Natural killer cell (primary cell): ENCODE data around the gene SBNO1. TPM values are rescaled to one million over a fixed set of nuclear protein-coding genes. Genes with fewer than 3 reads are reported as not detected.

ENCODE experiments used
- ATAC-seq, 3 donors: fragments of 150-1000 bp in 2 of 3; fragments of 200-7000 bp in 1 of 3; cut with Tn5 transposase; 1 replicate in 1 of 3; 2 replicates in 2 of 3; pipeline ENCODE4 v1.10.0; 2021; ENCODE audit warnings: mild to moderate bottlenecking in 2 of 3, moderate library complexity in 2 of 3
- DNase-seq, 2 donors: peaks; one replicate each; pipeline versions ENCODE4 v3.0.0 to v3.0.0-alpha.2; 2013 to 2021; ENCODE audit warnings: mixed read lengths in 1 of 2
- H3K27ac ChIP-seq: one replicate; pipeline ENCODE4 v1.5.1; 2013; ENCODE audit warnings: mild to moderate bottlenecking, low read length
- H3K27me3 ChIP-seq: one replicate; pipeline ENCODE4 v1.6.1; 2013; ENCODE audit warnings: low read length; ENCODE audit not compliant: control insufficient read depth, insufficient read depth
- H3K36me3 ChIP-seq: one replicate; pipeline ENCODE4 v1.6.1; 2013; ENCODE audit warnings: low read length; ENCODE audit not compliant: control insufficient read depth, insufficient read depth
- H3K4me1 ChIP-seq: one replicate; pipeline ENCODE4 v1.6.1; 2013; ENCODE audit warnings: low read length; ENCODE audit not compliant: control insufficient read depth, insufficient read depth
- H3K4me3 ChIP-seq: one replicate; pipeline ENCODE4 v1.5.1; 2013; ENCODE audit warnings: low read length
- H3K9me3 ChIP-seq: one replicate; pipeline ENCODE4 v1.6.1; 2013; ENCODE audit warnings: low read length; ENCODE audit not compliant: control insufficient read depth, insufficient read depth
- H3K27ac Mint-ChIP-seq, 2 donors: one replicate each; pipeline ENCODE4 v1.8.0; 2022; ENCODE audit warnings: mild to moderate bottlenecking in 2 of 2, mixed read lengths in 2 of 2, moderate library complexity in 1 of 2
- H3K27me3 Mint-ChIP-seq, 2 donors: one replicate each; pipeline ENCODE4 v1.8.0; 2022; ENCODE audit warnings: low read depth in 2 of 2, mixed read lengths in 2 of 2
- H3K36me3 Mint-ChIP-seq: one replicate; pipeline ENCODE4 v1.8.0; 2022; ENCODE audit warnings: mixed read lengths
- H3K4me1 Mint-ChIP-seq, 2 donors: one replicate each; pipeline ENCODE4 v1.8.0; 2022; ENCODE audit warnings: mixed read lengths in 2 of 2
- H3K4me3 Mint-ChIP-seq: one replicate; pipeline ENCODE4 v1.8.0; 2022; ENCODE audit warnings: mild to moderate bottlenecking, moderate library complexity, mixed read lengths
- H3K9me3 Mint-ChIP-seq, 2 donors: one replicate each; pipeline ENCODE4 v1.8.0; 2022; ENCODE audit warnings: mixed read lengths in 2 of 2
- CTCF ChIP-seq: fragments of 200-600 bp; IDR thresholded peaks from one replicate; pipeline ENCODE4 v1.8.0; 2022; ENCODE audit warnings: antibody characterized with exemption
- whole genome bisulfite sequencing: methylation state at CpG from one replicate; pipeline ENCODE4 v1.1.7; 2013; ENCODE audit warnings: missing lambda C conversion rate; ENCODE audit not compliant: insufficient coverage; 5-methylcytosine and 5-hydroxymethylcytosine counted together
- intact Hi-C: fragments of 100-400 bp; cut with micrococcal nuclease; formaldehyde crosslinking; loops from one replicate; pipeline ENCODE4 v1.14.2; 2022
- total RNA-seq, 4 donors: library from RNA; stranded (reverse); fragments of 120-200 nt in 1 of 4; gene quantifications; one replicate each; pipeline versions ENCODE4 v1.2.3 to v1.2.4, GENCODE V29; 2013 to 2022

SBNO1 gene
- total RNA-seq, 3 donors from 2014 or later (not counting 1 experiment from before 2014, with no cell fraction given): 30.7 to 40.3 (median 34.3) TPM

GRCh38 chr12:123267335-123267920 is 97.2 kb downstream of the SBNO1 start:
- peak overlapping the region in 1 of 2 donors; percentile 59 for H3K27ac Mint-ChIP-seq
- no peaks in the 10 kb centered on the region for H3K9me3 Mint-ChIP-seq

DNA sequence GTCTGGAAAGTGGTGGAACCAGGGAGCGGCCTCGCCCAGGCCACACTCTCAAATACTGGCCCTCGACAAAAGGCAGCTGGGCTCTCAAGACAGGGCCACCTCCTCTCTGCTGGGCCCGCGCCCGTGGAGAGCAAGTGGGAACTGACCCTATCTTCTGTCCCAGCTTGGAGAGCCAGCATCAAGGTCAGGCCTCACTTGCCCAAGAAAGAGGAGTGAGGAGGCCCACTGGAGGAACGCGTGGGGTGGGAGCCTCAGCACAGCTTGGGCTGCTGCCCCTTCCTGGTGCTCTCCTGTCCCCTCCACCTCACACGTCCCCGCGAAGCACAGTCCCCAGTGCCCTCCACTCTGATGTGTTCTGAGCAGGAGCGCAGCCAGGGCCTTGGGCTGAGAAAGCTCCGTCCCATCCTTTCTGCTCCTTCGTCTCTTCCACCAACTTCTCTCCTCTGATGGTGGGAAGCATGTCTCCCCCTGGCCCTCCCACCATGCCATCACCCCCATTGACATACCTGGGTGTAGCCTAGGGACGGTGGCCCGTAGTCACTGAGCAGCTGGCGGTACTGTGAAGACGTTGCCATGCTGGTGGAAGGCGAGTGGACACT is 97.9 kb downstream of the SBNO1 start:
- Mint-ChIP-seq H3K27me3 (no peaks in the 10 kb centered on the region), H3K9me3 (no peaks in the 10 kb centered on the region), H3K4me3 (no peak overlapping the region), H3K4me1 (peaks cover 5 to 36% of the 10 kb centered on the region in 2 donors), H3K27ac (peak overlapping the region in 1 of 2 donors; percentile 59), H3K36me3 (no peaks in the 10 kb centered on the region)
- Histone ChIP-seq H3K4me3 (no peak overlapping the region), H3K9me3 (no peaks in the 10 kb centered on the region), H3K27ac (no peak overlapping the region), H3K27me3 (no peaks in the 10 kb centered on the region), H3K4me1 (peaks cover 28% of the 10 kb centered on the region), H3K36me3 (no peaks in the 10 kb centered on the region)
- no peak for TF ChIP-seq CTCF
- WGBS: 95% methylated on average over 19 of the region's 19 CpGs
- no peak for ATAC-seq
- intact Hi-C loops: loop anchor here (5.0 kb wide), 1 partner anchor 316 kb away; the partner anchor contains the start of gene TMED2
- DNase-seq: no peak

More at GRCh38 chr12:123267335-123267920, 97.2 kb downstream of the SBNO1 start:
- no peak overlapping the region for H3K4me3 Mint-ChIP-seq
- no peaks in the 10 kb centered on the region for H3K27me3 ChIP-seq
- intact Hi-C loops: loop anchor here (5.0 kb wide), 1 partner anchor 315 kb away; the partner anchor contains the start of gene TMED2
- no peak overlapping the region for H3K27ac ChIP-seq
- peaks cover 5 to 36% of the 10 kb centered on the region in 2 donors for H3K4me1 Mint-ChIP-seq
- no peaks in the 10 kb centered on the region for H3K9me3 ChIP-seq
- no peak overlapping the region for H3K4me3 ChIP-seq
- H3K4me1 ChIP-seq: peaks cover 34% of the 10 kb centered on the region
- H3K36me3 ChIP-seq: no peaks in the 10 kb centered on the region
- DNase-seq (no peak), ATAC-seq (no peak)
- no peaks in the 10 kb centered on the region for H3K27me3 Mint-ChIP-seq
- 92% methylated on average over 5 of the region's 7 CpGs for WGBS
- H3K36me3 Mint-ChIP-seq: no peaks in the 10 kb centered on the region
- no peak for TF ChIP-seq CTCF

DNA sequence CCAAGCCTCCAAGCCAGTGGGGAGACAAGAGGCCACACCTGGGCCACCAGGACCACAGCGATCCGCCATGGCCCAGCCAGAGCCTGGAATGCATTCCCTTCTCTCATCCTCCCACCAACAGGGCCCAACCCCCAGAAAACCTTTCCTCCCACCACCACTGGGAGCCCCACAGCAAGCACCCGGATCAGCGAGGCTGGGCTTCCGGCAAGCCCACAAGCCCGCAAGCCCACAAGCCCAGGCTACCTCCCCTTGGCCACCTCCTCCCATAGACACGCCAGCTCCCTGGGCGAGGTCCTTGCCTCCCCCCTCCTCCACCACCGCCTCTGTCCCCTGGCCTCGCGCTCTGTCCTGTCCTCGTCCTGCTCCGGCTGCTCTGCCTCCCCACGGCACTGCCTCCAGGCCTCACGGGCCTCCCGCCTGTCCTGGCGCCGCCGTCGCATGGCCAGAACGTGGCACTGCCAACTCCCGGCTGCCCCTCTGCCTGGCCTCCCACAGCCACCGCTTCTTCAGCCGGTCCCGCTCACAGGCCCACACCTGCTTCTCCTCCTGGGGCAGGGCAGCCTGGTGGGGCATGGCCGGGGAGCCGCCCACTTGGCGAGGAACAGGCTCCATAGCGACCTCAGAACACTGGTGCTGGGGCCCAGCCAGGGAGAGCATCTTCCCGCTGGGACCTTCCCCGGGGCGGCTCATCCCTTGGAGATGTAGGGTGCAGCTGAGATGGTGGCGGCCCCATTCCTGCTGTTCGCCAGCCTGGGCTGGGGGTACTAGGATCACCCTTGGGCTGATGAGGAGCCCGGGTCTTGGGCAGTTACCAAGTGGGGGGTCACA is 98.6 kb downstream of the SBNO1 start:
- DNase-seq (no peak), ATAC-seq (no peak)
- no peaks in the 10 kb centered on the region for H3K36me3 Mint-ChIP-seq
- Histone ChIP-seq H3K27me3 (no peaks in the 10 kb centered on the region), H3K27ac (no peak overlapping the region), H3K9me3 (no peaks in the 10 kb centered on the region), H3K4me3 (no peak overlapping the region), H3K4me1 (peaks cover 28% of the 10 kb centered on the region), H3K36me3 (no peaks in the 10 kb centered on the region)
- TF ChIP-seq CTCF: no peak
- H3K27me3 Mint-ChIP-seq: no peaks in the 10 kb centered on the region
- WGBS: 96% methylated on average over 35 of the region's 35 CpGs
- no peak overlapping the region for H3K27ac Mint-ChIP-seq
- intact Hi-C loops: loop anchor here (5.0 kb wide), 1 partner anchor 316 kb away; the partner anchor contains the start of gene TMED2
- H3K4me1 Mint-ChIP-seq: peaks cover 5 to 36% of the 10 kb centered on the region in 2 donors
- H3K9me3 Mint-ChIP-seq: no peaks in the 10 kb centered on the region
- no peak overlapping the region for H3K4me3 Mint-ChIP-seq
